Measurements from ENCODE around the gene SPATA2. TPM values are rescaled to one million over a fixed set of nuclear protein-coding genes. Genes with fewer than 3 reads are reported as not detected.

Gene SPATA2
- total RNA-seq, 4 donors from 2014 or later = 3.3 to 6.4 (median 3.6) TPM

- DNase-seq (ENCODE audit: low spot score) (no peak), ATAC-seq (ENCODE audit: low FRiP score) (no peak)
- TF ChIP-seq CTCF (IDR thresholded peaks at IDR 0.05) = no peak
Measured at GRCh38 chr20:49908258-49908565, 7.1 kb downstream of the SPATA2 start.

GRCh38 chr20:49907405-49908257 is 7.7 kb downstream of the SPATA2 start:
- no peak for TF ChIP-seq CTCF (IDR thresholded peaks at IDR 0.05)
- ATAC-seq (ENCODE audit: low FRiP score) (no peak), DNase-seq (ENCODE audit: low spot score) (no peak)

GRCh38 chr20:49906615-49907154 is 8.6 kb downstream of the SPATA2 start:
- DNase-seq (ENCODE audit: low spot score) (no peak), ATAC-seq (ENCODE audit: low FRiP score) (no peak)
- no peak for TF ChIP-seq CTCF (IDR thresholded peaks at IDR 0.05)

- ATAC-seq (ENCODE audit: low FRiP score) (no peak), DNase-seq (ENCODE audit: low spot score) (no peak)
- no peak for TF ChIP-seq CTCF (IDR thresholded peaks at IDR 0.05)
Measured at GRCh38 chr20:49906101-49906604, 9.2 kb downstream of the SPATA2 start.

DNA sequence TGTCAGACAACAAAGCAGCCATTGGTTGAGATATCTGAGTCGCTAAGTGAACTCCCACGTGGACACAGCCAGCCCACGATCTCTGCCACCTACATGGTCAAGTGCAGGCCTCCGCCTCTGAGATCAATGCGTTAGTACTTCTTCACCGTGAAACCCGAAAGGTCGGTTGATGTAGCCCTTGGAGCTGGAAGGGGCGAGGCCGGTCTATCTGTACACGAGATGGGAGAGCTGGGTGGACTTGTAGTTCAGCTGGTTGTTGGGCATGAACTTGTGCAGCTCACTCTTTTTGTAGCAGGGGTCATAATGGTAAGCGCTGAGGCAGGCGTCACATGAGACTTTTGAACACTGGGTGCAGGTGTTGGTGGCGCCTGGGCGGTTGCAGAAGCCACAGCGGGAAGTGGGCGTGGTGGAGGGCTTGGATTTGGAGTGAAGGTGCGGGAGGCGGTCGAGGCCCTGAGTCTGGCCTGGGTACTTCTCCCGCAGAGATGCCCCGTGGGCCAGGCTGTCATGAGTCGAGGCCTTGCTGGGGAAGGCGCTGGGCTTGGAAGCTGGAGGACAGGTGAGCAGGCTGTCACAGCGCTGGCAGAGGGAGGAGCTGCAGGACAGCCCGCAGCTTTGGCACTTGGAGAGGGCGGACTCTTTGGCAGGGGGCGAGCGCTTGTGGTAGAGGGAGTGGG is 9.8 kb downstream of the SPATA2 start:
- no peak for ATAC-seq (ENCODE audit: low FRiP score)
- TF ChIP-seq CTCF (IDR thresholded peaks at IDR 0.05) = no peak
- DNase-seq (ENCODE audit: low spot score) = no peak

DNA sequence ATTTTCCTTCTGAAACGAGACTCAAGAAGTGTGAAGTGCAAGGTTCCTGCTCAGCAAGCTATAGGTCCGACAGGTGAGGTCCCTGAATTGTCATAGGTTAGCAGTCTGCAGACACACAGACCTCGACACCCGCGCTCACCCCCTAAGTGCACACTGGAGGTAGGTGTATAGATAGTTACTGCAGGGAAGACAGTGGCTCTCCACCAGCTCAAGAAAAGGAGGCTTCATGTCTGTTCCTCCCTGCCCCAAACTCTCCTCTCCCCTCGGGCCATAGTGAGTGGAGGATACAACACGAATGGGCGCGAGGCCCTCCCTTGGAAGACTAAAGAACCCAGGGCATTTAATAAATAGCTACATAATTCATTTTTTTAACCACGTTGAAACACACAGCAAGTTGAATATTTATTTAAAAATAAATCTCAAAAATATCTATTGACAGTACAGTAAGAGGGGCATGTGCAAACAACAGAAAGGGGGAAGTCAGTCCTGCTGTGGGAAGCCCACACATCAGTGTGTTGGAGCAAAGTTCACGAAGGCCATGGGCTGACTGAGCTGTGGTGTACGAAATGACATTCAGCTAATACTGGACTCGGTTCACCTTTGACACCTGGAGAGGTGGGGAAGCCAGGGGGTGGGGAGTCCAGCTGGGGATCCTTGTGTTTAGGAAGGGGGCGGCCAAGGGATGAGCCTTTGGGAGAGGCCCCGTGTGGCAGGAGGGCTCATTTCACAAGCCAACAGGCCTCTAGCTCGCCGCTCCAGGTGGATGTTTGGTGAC is 10.7 kb downstream of the SPATA2 start:
- TF ChIP-seq CTCF (IDR thresholded peaks at IDR 0.05) = no peak
- no peak for DNase-seq (ENCODE audit: low spot score)
- no peak for ATAC-seq (ENCODE audit: low FRiP score)
